ENCODE results near the gene HMGCLL1.

HMGCLL1 gene

GRCh38 chr6:55511122-55511800 lies 67.7 kb downstream of the HMGCLL1 start:
- DNase-seq = no peak
- no peak for TF ChIP-seq GATA1 (IDR thresholded peaks at IDR 0.05; ENCODE audit: low read depth, low read length)
- no peak for TF ChIP-seq POLR2A (IDR thresholded peaks at IDR 0.05; ENCODE audit: low read length)

GRCh38 chr6:55499591-55499990 lies 79.4 kb downstream of the HMGCLL1 start:
- DNase-seq = no peak
- TF ChIP-seq POLR2A (IDR thresholded peaks at IDR 0.05; ENCODE audit: low read length) (no peak), GATA1 (IDR thresholded peaks at IDR 0.05; ENCODE audit: low read depth, low read length) (no peak)

- no peak for TF ChIP-seq POLR2A (IDR thresholded peaks at IDR 0.05; ENCODE audit: low read length)
- no peak for TF ChIP-seq GATA1 (IDR thresholded peaks at IDR 0.05; ENCODE audit: low read depth, low read length)
Measured at GRCh38 chr6:55497694-55498093, 81.3 kb downstream of the HMGCLL1 start.

GRCh38 chr6:55496201-55496600 lies 82.8 kb downstream of the HMGCLL1 start:
- DNase-seq = no peak
- TF ChIP-seq POLR2A (IDR thresholded peaks at IDR 0.05; ENCODE audit: low read length) (no peak), GATA1 (IDR thresholded peaks at IDR 0.05; ENCODE audit: low read depth, low read length) (no peak)

More at GRCh38 chr6:55497694-55498093, 81.3 kb downstream of the HMGCLL1 start:
- DNase-seq = no peak

GRCh38 chr6:55495277-55495676 lies 83.7 kb downstream of the HMGCLL1 start:
- TF ChIP-seq GATA1 (IDR thresholded peaks at IDR 0.05; ENCODE audit: low read depth, low read length) (no peak), POLR2A (IDR thresholded peaks at IDR 0.05; ENCODE audit: low read length) (no peak)
- no peak for DNase-seq

GRCh38 chr6:55494411-55494810 lies 84.6 kb downstream of the HMGCLL1 start:
- no peak for DNase-seq
- TF ChIP-seq POLR2A (IDR thresholded peaks at IDR 0.05; ENCODE audit: low read length) (no peak), GATA1 (IDR thresholded peaks at IDR 0.05; ENCODE audit: low read depth, low read length) (no peak)

GRCh38 chr6:55492259-55492658 lies 86.7 kb downstream of the HMGCLL1 start:
- TF ChIP-seq GATA1 (IDR thresholded peaks at IDR 0.05; ENCODE audit: low read depth, low read length) (no peak), POLR2A (IDR thresholded peaks at IDR 0.05; ENCODE audit: low read length) (no peak)
- DNase-seq = no peak

GRCh38 chr6:55490871-55491270 lies 88.1 kb downstream of the HMGCLL1 start:
- no peak for TF ChIP-seq POLR2A (IDR thresholded peaks at IDR 0.05; ENCODE audit: low read length)
- TF ChIP-seq GATA1 (IDR thresholded peaks at IDR 0.05; ENCODE audit: low read depth, low read length) = no peak
- no peak for DNase-seq

- no peak for TF ChIP-seq GATA1 (IDR thresholded peaks at IDR 0.05; ENCODE audit: low read depth, low read length)
- no peak for TF ChIP-seq POLR2A (IDR thresholded peaks at IDR 0.05; ENCODE audit: low read length)
- no peak for DNase-seq
Measured at GRCh38 chr6:55474382-55474781, 104.6 kb downstream of the HMGCLL1 start.

GRCh38 chr6:55473722-55474121 lies 105.3 kb downstream of the HMGCLL1 start:
- TF ChIP-seq GATA1 (IDR thresholded peaks at IDR 0.05; ENCODE audit: low read depth, low read length) (no peak), POLR2A (IDR thresholded peaks at IDR 0.05; ENCODE audit: low read length) (no peak)
- no peak for DNase-seq

GRCh38 chr6:55469951-55470366 lies 109.0 kb downstream of the HMGCLL1 start:
- TF ChIP-seq GATA1 (IDR thresholded peaks at IDR 0.05; ENCODE audit: low read depth, low read length) (no peak), POLR2A (IDR thresholded peaks at IDR 0.05; ENCODE audit: low read length) (no peak)
- no peak for DNase-seq

GRCh38 chr6:55456016-55456415 lies 123.0 kb downstream of the HMGCLL1 start:
- DNase-seq = no peak
- TF ChIP-seq GATA1 (IDR thresholded peaks at IDR 0.05; ENCODE audit: low read depth, low read length) = no peak
- no peak for TF ChIP-seq POLR2A (IDR thresholded peaks at IDR 0.05; ENCODE audit: low read length)

GRCh38 chr6:55450005-55450404 lies 129.0 kb downstream of the HMGCLL1 start:
- no peak for DNase-seq
- TF ChIP-seq GATA1 (IDR thresholded peaks at IDR 0.05; ENCODE audit: low read depth, low read length) (no peak), POLR2A (IDR thresholded peaks at IDR 0.05; ENCODE audit: low read length) (no peak)

- TF ChIP-seq POLR2A (IDR thresholded peaks at IDR 0.05; ENCODE audit: low read length) (no peak), GATA1 (IDR thresholded peaks at IDR 0.05; ENCODE audit: low read depth, low read length) (no peak)
- no peak for DNase-seq
Measured at GRCh38 chr6:55449225-55449624, 129.8 kb downstream of the HMGCLL1 start.

GRCh38 chr6:55448451-55448850 lies 130.5 kb downstream of the HMGCLL1 start:
- no peak for DNase-seq
- TF ChIP-seq GATA1 (IDR thresholded peaks at IDR 0.05; ENCODE audit: low read depth, low read length) (no peak), POLR2A (IDR thresholded peaks at IDR 0.05; ENCODE audit: low read length) (no peak)

All from erythroblast (primary cell).